GM21529 (cell line): ENCODE measurements around the gene CALHM4.
A peak's percentile ranks its signal among the peaks of the same experiment; 100 is the strongest.

Experiments used
- ATAC-seq: cut with Tn5 transposase; IDR thresholded peaks from one replicate; pipeline ENCODE4 v1.9.1; 2021; ENCODE audit not compliant: unreplicated experiment

Gene CALHM4

GRCh38 chr6:116536216-116536621, 17.3 kb upstream of the CALHM4 start:
- peak; percentile 60 for ATAC-seq

DNA sequence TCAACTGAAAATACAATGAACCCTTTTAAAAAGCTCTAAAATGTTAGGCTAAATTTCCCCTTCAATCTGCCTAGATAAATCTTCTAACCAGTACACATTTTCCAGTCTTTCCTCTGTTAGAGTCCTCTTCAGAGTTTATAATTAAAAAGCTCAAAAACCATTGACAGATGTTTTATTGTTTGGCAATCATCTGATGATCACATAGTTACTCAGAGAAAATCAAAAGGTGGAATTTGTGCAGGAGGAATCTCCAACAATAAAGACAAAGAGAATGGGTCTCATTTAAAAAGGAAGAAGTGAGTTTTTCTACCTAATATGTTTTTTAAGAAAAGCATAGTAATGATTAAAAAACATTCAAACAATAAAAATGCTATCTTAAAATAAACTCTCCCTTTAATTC, 11.1 kb upstream of the CALHM4 start:
- no peak for ATAC-seq

DNA sequence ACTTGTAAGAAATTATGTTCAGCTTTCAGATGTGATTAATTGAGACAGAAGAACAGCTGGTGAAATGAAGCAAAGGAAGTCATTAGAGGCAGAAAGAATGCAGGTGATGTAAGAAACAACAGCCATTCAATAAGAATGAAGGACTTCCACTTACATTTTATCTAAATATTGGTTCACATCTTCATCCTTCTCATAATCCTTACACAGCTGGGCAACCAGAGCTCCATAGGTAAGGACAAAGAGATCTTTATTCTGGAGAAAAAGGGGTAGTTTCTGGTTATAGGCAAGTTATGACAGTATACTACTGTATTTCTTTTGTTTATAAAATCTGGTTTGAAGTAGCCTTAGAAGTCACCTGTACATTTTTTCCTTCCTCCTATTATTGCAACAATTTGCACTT, 10.4 kb upstream of the CALHM4 start:
- ATAC-seq: no peak

GRCh38 chr6:116545651-116546050, 7.9 kb upstream of the CALHM4 start, which contains the start of gene TRAPPC3L:
TRAPPC3L (minus strand) TSS chr6:116545684; CDS start chr6:116545514, 170 bp downstream.
- ATAC-seq: no peak

DNA sequence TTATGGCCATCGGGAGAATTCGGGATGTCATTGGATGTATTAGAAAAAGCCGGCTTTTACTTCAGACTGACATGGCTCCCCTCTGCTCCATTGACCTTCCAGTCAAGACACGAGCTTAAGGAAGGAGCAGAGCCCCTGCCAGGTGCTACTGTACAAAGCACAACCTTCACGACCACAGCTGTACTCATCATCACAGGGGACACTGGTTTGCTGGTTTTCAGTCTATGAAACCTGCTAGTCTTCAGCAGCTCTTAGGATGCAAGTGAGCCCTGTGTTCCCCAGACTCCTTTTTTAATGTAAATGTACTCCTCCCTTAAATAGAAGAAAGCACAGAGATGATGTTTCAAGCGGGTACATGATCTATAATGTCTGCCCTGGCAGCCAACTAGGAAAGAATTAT, 6.2 kb upstream of the CALHM4 start:
- no peak for ATAC-seq

GRCh38 chr6:116550796-116551195, 2.8 kb upstream of the CALHM4 start:
- no peak for ATAC-seq

DNA sequence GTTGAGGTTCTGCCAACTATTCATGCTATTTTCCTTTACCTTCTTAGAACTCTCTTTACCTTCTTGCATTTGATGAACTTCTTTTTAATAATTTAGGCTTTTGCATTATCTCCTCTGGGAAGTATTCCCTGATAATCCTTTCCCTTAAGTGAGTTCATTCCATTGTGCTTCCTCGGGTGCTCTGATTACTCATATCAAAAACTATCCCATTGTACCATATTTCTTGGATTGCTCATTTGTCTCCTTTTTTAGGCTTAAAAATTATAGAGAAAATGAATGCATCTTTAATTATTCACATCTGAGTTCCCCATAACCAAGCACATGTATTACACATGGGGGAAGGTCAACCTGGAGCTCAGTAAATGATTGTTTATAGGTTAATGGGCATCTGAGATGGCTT, 2.5 kb downstream of the CALHM4 start:
- no peak for ATAC-seq

DNA sequence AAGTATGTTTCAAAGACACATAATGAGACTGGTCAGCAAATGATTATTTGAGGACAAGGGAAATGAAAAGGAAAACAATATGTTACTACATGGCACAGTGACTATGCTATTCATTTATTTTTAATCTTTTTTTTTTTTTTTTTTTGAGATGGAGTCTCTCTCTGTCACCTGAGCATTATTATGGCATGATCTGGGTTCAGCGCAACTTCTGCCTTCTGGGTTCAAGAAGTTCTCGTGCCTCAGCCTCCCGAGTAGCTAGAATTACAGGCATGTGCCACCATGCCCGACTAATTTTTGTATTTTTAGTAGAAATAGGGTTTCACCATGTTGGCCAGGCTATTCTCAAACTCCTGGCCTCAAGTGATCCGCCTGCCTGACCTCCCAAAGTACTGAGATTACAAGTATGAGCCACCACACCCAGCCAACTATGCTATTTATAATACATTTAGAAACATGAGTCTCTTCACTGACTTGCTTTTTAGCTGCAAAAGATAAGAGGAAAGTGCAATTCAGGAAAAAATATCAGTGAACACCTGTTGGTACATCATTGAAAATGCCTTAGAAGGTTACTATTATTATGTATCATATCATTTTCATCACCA, 3.4 kb downstream of the CALHM4 start:
- no peak for ATAC-seq

GRCh38 chr6:116557893-116558292, 4.3 kb downstream of the CALHM4 start:
- no peak for ATAC-seq

GRCh38 chr6:116560130-116560529, 6.6 kb downstream of the CALHM4 start:
- no peak for ATAC-seq

DNA sequence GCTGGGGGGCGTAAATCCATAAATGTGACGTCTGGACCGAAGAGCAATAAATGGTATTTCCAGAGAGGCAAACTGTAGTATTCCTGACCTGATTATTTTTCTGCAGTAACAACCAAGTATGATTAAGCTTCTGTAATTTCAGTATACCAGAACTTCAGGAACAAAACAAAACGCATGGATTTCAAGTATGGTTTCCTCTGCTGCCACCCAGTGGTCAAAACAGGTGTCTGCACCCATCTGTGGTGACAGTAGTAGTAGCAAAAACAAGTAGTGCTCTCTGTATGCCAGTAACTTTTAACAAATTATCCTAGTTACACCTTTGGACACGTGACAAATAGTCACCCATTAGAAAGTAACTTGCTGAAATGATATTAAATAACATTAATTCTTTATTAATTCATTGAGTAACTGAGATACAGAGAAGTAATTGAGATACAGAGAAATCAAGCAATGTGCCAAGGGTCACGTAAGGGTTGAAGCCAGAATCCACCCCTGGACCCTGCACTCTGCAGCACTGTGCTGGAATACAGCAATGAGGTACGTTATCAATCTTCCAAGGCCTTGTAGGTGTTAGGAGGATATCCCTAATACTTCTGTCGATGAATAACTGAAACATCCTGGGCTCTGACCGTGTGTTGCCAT, 7.9 kb downstream of the CALHM4 start:
- peak; percentile 67 for ATAC-seq

GRCh38 chr6:116562019-116562403, 8.5 kb downstream of the CALHM4 start:
- ATAC-seq: no peak

GRCh38 chr6:116562614-116563013, 9.1 kb downstream of the CALHM4 start:
- ATAC-seq: no peak

- ATAC-seq: no peak
Observed at GRCh38 chr6:116563830-116564229, 10.3 kb downstream of the CALHM4 start.

- ATAC-seq: no peak
Observed at GRCh38 chr6:116564311-116564710, 10.8 kb downstream of the CALHM4 start.

DNA sequence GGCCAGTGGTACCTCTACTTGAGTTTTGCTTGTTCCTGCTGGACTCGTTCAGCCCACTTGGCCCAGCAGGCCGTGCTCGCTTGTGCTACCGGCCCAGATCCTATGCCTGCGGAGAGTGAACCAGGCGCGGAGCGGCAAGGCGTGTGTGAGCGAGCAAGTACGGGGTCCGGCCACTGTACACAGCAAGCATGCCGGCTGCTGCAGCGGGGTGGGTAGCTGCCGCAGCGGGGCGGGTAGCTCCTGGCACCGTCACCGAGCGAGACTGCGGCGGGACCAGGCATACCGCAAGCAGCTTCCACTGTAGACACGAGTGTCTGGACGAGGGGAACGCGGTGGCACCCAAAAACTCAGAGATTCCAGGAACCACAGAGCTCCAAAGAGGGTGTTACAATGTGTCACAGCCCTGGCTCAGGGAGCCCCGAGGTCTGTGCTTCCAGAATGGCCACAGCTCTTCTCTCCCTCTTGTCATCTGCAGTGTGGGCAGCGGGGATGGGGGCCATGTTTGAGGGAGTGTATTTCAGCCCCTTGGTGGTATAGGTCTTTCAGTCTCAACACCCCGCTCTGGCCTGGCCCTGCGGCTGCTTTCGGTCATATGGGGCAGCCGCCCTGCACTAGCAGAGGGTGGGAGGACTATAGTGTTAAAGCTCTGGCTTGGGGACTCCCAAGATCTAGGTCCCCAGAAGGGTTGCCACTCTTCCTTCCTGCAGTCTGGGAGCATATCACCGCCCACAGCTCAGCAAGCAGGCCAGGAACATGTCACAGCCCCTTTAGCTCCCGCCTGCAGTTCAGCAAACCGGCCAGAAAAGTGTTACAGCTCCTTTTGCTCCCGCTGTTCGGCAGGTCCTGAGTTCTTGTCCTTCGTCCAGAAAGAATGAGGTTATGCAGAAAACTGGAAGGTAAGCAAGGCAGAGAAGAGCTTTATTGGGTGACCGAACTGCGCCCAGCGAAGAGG, 11.6 kb downstream of the CALHM4 start:
- ATAC-seq: no peak

DNA sequence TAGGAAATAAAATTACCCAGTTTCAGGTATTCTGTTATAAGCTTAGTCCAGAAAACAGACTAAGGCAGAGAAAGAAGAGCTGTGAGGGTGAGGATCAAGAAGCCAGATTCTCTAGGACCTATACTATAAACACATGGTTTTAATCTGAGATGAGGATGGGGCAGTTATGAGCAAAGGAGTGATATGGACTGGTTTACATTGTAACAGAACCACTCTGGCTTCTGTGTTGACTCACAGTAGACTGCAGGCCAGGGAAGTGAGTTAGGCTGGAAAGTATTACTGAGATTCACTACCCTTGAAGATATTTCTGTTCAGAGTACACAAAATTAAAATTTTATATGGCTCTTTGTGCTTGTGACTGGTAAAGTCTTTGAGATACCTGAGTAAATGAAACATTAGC, 14.6 kb downstream of the CALHM4 start:
- no peak for ATAC-seq

GRCh38 chr6:116568821-116569755, 15.5 kb downstream of the CALHM4 start:
- ATAC-seq: no peak

GRCh38 chr6:116570856-116571682, 17.5 kb downstream of the CALHM4 start, which contains the start of gene RWDD1:
RWDD1 (plus strand) TSS chr6:116571504; CDS start chr6:116571583, 79 bp downstream.
- ATAC-seq: peak; percentile 92

GRCh38 chr6:116571683-116572000, 18.1 kb downstream of the CALHM4 start:
- no peak for ATAC-seq
